GM12873 (cell line): ENCODE data around the gene CYP46A1.

ENCODE experiments used
- TF ChIP-seq, protein P1 (sequence below): IDR thresholded peaks from 2 replicates; pipeline ENCODE4 v1.5.1; 2012; ENCODE audit warnings: low read depth, mild to moderate bottlenecking, moderate library complexity, low read length, control low read depth; ENCODE audit not compliant: insufficient read depth; ENCODE audit errors: missing control alignments

CYP46A1 gene

DNA sequence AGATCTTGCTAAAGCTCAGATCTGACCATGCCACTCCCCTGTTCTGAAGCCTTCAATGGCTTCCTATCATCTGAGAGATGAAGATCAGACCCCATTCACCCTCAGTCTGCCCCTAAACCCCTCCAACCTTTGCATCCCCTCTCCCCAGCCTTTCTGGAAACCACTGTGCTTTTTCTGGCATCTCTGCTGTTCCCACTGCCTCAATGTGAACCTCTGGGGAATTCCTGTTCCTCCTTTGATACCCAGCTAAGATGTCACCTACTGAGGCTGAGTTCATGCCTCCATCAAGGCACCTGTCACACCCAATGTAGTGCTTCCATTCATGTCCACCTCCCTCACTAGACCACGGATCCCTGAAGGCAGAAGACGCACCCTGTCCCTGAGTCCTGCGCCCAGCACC lies 19.3 kb downstream of the CYP46A1 start:
- TF ChIP-seq, protein P1, sequence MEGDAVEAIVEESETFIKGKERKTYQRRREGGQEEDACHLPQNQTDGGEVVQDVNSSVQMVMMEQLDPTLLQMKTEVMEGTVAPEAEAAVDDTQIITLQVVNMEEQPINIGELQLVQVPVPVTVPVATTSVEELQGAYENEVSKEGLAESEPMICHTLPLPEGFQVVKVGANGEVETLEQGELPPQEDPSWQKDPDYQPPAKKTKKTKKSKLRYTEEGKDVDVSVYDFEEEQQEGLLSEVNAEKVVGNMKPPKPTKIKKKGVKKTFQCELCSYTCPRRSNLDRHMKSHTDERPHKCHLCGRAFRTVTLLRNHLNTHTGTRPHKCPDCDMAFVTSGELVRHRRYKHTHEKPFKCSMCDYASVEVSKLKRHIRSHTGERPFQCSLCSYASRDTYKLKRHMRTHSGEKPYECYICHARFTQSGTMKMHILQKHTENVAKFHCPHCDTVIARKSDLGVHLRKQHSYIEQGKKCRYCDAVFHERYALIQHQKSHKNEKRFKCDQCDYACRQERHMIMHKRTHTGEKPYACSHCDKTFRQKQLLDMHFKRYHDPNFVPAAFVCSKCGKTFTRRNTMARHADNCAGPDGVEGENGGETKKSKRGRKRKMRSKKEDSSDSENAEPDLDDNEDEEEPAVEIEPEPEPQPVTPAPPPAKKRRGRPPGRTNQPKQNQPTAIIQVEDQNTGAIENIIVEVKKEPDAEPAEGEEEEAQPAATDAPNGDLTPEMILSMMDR, result no peak

GRCh38 chr14:99704037-99704436 lies 19.9 kb downstream of the CYP46A1 start:
- TF ChIP-seq, protein P1, result no peak

DNA sequence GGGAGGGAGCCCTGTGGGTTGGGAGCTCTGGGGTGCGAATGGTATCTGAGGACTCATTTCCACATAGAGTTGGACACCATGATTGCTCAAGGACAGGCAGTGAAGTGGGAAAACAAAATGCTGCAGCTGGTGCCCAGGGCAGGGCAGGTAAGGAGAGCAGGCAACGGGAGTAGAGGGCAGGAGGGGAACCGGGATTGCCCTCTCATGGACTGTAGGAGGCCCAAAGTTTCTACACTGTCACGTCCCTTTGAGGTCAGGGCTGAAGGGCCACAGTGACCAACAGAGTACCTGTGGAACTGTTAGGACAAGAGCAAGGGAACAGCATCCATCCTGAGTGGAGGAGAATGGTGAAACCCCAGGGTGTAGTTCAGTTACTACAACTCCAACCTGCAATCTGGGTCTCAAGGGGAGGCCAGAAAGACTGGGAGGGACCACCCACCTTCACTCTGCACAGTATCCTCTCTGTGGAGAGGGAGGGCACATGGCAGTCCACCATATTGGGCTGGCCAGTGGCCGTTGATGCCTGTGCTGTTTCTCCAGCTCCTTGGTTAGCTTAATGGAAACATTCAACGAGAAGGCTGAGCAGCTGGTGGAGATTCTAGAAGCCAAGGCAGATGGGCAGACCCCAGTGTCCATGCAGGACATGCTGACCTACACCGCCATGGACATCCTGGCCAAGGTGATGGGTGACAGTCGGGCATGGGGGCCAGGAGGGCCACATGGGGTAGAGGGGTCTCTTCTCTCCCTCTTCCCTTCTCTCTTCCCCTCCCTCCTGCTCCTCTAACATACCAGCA lies 22.2 kb downstream of the CYP46A1 start:
- TF ChIP-seq, protein P1, result no peak

DNA sequence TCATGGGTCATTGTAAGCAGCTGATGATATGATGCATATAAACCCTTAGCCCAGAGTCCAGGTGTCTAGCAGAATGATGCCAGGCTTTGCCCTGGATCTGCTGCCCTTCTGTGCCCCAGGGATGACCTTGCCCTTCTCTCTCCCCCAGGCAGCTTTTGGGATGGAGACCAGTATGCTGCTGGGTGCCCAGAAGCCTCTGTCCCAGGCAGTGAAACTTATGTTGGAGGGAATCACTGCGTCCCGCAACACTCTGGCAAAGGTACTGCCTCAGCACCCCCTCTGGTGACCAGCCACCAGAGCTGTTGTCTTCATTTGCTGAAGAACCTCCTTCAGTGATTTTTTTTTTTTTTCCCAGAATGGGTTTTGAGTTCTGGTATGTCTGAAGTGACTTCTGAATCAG lies 23.3 kb downstream of the CYP46A1 start:
- TF ChIP-seq, protein P1, result no peak

GRCh38 chr14:99707921-99708320 lies 23.8 kb downstream of the CYP46A1 start:
- TF ChIP-seq, protein P1, result no peak

GRCh38 chr14:99708449-99708848 lies 24.4 kb downstream of the CYP46A1 start:
- TF ChIP-seq, protein P1, result no peak

DNA sequence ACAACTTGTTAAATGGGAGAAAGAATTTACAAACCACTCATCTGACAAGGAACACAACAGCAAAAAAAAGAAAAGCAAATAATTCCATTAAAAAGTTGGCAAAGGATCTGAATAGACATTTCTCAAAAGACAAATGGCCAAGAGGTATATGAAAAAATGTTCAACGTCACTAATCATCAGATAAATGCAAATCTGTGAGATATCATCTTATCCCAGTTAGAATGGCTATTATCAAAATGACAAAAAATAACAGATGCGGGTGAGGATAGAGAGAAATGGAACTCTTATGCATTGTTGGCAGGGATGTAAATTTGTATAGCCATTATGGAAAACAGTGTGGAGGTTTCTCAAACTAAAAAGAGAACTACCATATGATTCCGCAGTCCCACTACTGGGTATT lies 29.9 kb downstream of the CYP46A1 start:
- TF ChIP-seq, protein P1, result no peak
